Osteocyte (in vitro differentiated cells): Measurements from ENCODE around the gene BAX. TPM values are rescaled to one million over a fixed set of nuclear protein-coding genes. Genes with fewer than 3 reads are reported as not detected.
A peak's percentile ranks its signal among the peaks of the same experiment; 100 is the strongest.

Experiments
- DNase-seq: peaks from one replicate; pipeline ENCODE4 v3.0.0; 2021; ENCODE audit warnings: mixed read lengths; ENCODE audit not compliant: unreplicated experiment; ENCODE audit errors: extremely low spot score
- H3K27ac Mint-ChIP-seq: one replicate; pipeline ENCODE4 v1.8.0; 2021; ENCODE audit warnings: mild to moderate bottlenecking, mixed read lengths; ENCODE audit not compliant: unreplicated experiment
- H3K27me3 Mint-ChIP-seq: one replicate; pipeline ENCODE4 v1.8.0; 2021; ENCODE audit warnings: mixed read lengths; ENCODE audit not compliant: unreplicated experiment
- H3K36me3 Mint-ChIP-seq: one replicate; pipeline ENCODE4 v1.8.0; 2021; ENCODE audit warnings: mixed read lengths; ENCODE audit not compliant: unreplicated experiment
- H3K4me1 Mint-ChIP-seq: one replicate; pipeline ENCODE4 v1.8.0; 2021; ENCODE audit warnings: mixed read lengths; ENCODE audit not compliant: unreplicated experiment
- H3K4me3 Mint-ChIP-seq: one replicate; pipeline ENCODE4 v1.8.0; 2021; ENCODE audit warnings: mild to moderate bottlenecking, moderate library complexity, mixed read lengths; ENCODE audit not compliant: unreplicated experiment
- H3K9me3 Mint-ChIP-seq: one replicate; pipeline ENCODE4 v1.8.0; 2021; ENCODE audit warnings: mixed read lengths; ENCODE audit not compliant: unreplicated experiment
- total RNA-seq: library from RNA; stranded (reverse); gene quantifications from 2 replicates; pipeline ENCODE4 v1.2.1, GENCODE V29; 2021
- TF ChIP-seq, protein P1 (sequence below): fragments of 200-600 bp; sonication (generic); IDR thresholded peaks from 2 replicates; pipeline ENCODE4 v1.5.0; 2021; ENCODE audit warnings: antibody characterized with exemption, mild to moderate bottlenecking, moderate library complexity

The BAX gene
- total RNA-seq, 1 donor from 2014 or later: 154 TPM

DNA sequence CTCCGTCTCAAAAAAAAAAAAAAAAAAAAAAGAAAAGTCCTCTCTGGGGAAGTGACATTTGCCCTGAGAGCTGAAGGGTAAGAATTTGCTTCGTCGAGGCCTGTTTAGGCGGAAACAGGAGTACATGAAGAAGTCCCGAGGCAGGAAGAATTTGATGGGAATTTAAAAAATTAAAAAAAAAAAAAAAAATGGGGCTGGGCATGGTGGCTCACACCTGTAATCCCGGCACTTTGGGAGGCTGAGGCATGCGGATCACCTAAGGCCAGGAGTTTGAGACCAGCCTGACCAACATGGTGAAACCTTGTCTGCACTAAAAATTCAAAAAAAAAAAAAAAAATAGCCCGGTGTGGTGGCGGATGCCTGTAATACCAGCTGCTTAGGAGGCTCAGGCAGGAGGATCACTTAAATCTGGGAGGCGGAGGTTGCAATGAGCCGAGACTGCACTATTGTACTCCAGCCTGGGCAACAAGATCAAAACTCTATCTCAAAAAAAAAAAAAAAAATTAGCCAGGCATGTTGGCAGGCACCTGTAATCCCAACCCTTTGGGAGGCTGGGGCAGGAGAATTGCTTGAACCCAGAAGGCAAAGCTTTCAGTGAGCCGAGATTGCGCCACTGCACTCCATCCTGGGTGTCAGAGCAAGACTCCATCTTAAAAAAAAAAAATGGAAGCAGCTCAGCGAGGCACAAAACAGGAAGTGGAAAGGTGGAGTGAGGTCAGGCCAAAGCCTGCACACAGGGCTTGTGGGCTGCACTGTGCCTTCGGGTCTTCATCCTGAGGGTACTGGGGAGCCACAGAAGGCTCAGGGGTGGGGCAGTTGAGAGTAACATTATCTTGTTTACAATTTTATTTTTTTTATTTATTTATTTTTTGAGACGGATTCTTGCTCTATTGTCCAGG lies 4.9 kb downstream of the BAX start:
- H3K4me3 Mint-ChIP-seq: no peak overlapping the region
- no peak overlapping the region for H3K27ac Mint-ChIP-seq
- H3K27me3 Mint-ChIP-seq: no peaks in the 10 kb centered on the region
- TF ChIP-seq, protein P1, sequence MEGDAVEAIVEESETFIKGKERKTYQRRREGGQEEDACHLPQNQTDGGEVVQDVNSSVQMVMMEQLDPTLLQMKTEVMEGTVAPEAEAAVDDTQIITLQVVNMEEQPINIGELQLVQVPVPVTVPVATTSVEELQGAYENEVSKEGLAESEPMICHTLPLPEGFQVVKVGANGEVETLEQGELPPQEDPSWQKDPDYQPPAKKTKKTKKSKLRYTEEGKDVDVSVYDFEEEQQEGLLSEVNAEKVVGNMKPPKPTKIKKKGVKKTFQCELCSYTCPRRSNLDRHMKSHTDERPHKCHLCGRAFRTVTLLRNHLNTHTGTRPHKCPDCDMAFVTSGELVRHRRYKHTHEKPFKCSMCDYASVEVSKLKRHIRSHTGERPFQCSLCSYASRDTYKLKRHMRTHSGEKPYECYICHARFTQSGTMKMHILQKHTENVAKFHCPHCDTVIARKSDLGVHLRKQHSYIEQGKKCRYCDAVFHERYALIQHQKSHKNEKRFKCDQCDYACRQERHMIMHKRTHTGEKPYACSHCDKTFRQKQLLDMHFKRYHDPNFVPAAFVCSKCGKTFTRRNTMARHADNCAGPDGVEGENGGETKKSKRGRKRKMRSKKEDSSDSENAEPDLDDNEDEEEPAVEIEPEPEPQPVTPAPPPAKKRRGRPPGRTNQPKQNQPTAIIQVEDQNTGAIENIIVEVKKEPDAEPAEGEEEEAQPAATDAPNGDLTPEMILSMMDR: no peak
- DNase-seq: no peak
- H3K4me1 Mint-ChIP-seq: peaks cover 41% of the 10 kb centered on the region
- H3K36me3 Mint-ChIP-seq: peaks cover 14% of the 10 kb centered on the region
- H3K9me3 Mint-ChIP-seq: no peaks in the 10 kb centered on the region

DNA sequence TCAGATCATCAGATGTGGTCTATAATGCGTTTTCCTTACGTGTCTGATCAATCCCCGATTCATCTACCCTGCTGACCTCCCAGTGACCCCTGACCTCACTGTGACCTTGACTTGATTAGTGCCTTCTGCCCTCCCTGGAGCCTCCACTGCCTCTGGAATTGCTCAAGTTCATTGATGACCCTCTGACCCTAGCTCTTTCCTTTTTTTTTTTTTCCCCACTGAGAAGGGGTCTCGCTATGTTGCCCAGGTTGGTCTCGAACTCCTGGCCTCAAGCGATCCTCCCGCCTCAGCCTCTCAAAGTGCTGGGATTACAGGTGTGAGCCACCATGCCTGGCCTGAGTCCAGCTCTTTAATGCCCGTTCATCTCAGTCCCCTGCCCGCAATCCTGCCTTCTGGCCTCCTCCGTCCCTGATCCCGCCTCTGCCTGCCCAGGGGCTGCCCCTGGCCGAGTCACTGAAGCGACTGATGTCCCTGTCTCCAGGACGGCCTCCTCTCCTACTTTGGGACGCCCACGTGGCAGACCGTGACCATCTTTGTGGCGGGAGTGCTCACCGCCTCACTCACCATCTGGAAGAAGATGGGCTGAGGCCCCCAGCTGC lies 6.5 kb downstream of the BAX start:
- TF ChIP-seq, protein P1: no peak
- no peaks in the 10 kb centered on the region for H3K27me3 Mint-ChIP-seq
- H3K36me3 Mint-ChIP-seq: peaks cover 15% of the 10 kb centered on the region
- no peaks in the 10 kb centered on the region for H3K9me3 Mint-ChIP-seq
- H3K4me3 Mint-ChIP-seq: no peak overlapping the region
- peaks cover 37% of the 10 kb centered on the region for H3K4me1 Mint-ChIP-seq
- DNase-seq: no peak
- H3K27ac Mint-ChIP-seq: peak overlapping the region; percentile 69

DNA sequence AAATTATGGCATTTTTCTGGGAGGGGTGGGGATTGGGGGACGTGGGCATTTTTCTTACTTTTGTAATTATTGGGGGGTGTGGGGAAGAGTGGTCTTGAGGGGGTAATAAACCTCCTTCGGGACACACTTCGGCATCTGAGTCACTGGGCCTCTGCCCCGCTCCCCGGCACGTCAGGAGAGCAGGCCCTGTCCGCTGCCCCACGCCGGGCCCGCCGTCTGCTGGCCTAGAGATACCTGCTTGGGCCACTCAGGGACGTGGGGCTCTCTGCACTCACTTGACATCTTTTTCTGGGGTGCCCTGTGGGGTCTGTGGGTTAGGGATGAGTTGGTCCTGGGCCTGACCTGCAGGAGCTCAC lies 7.0 kb downstream of the BAX start:
- TF ChIP-seq, protein P1: no peak
- Mint-ChIP-seq H3K9me3 (no peaks in the 10 kb centered on the region), H3K27ac (peak overlapping the region; percentile 98), H3K4me3 (no peak overlapping the region), H3K27me3 (no peaks in the 10 kb centered on the region), H3K4me1 (peaks cover 39% of the 10 kb centered on the region), H3K36me3 (peaks cover 17% of the 10 kb centered on the region)
- no peak for DNase-seq

DNA sequence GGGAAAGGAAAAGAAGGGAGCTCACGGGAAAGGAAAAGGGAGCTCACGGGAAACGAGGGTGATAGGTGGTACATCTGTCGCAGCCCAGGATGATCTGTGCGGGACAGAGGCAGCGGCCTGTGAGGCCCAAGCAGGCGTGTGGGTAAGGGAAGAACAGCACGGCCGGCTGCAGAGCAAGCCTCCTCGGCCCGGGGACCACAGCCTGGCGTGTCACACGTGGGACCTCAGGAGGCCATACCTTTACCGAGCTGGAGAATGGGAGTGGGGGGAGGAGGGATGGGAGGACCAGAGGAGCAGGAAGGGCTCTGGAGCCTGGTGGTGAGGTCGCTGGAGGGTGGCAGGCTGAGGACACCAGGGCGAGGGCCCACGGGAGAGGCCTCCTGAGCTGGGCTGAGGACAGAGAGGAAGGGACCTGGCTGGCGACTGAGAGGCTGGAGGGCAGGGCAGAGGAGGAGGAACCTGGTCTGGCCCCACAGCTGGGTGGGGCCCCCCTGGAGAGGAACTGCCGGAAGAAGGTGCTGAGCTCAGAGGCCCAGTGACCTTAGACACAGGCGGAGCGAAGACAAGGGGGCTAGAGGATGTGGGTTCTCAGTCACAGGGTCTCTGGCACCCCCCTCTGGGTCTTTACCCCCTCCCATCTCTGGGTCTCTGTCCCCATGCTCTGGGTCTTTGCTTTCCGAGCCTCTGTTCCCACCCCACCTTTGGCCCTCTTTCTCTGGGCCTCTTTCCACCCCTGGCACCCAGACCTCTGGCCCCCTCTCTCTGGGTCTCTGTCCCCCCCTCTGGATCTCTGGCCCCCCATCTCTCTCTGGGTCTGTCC lies 7.6 kb downstream of the BAX start:
- TF ChIP-seq, protein P1: no peak
- H3K4me1 Mint-ChIP-seq: peaks cover 45% of the 10 kb centered on the region
- no peak for DNase-seq
- H3K36me3 Mint-ChIP-seq: peaks cover 18% of the 10 kb centered on the region
- H3K9me3 Mint-ChIP-seq: no peaks in the 10 kb centered on the region
- no peaks in the 10 kb centered on the region for H3K27me3 Mint-ChIP-seq
- peak overlapping the region; percentile 98 for H3K27ac Mint-ChIP-seq
- no peak overlapping the region for H3K4me3 Mint-ChIP-seq

DNA sequence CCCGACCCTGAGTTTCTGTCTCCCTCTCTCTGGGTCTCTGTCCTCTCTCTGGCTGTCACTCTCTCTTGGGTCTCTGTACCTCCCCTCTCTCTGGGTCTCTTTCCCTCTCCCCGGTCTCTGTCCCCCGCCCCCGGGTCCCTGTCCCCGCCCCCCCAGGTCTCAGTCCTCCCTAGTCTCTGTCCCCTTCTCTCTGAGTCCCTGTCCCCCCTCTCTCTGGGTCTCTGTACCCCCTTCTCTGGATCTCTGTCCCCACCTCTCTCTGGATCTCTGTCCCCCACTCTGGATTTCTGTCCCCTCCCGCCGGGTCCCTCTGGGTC lies 8.1 kb downstream of the BAX start:
- Mint-ChIP-seq H3K36me3 (peaks cover 18% of the 10 kb centered on the region), H3K27me3 (no peaks in the 10 kb centered on the region), H3K9me3 (no peaks in the 10 kb centered on the region), H3K27ac (peak overlapping the region; percentile 98), H3K4me3 (no peak overlapping the region), H3K4me1 (peaks cover 50% of the 10 kb centered on the region)
- no peak for DNase-seq
- TF ChIP-seq, protein P1: no peak
